Esophagus squamous epithelium (tissue), 5 donors: ENCODE data around the gene RSPO3. TPM values are rescaled to one million over a fixed set of nuclear protein-coding genes. Genes with fewer than 3 reads are reported as not detected.

ENCODE experiments used
- DNase-seq: peaks from one replicate; lab custom pipeline; 2025; lab: John Stamatoyannopoulos, UW
- H3K27ac ChIP-seq, 4 donors: fragments of 200-600 bp; sonication (generic); one replicate each; pipeline ENCODE4 v1.5.1; 2016 to 2019; ENCODE audit warnings: mild to moderate bottlenecking in 1 of 4
- H3K27me3 ChIP-seq, 4 donors: fragments of 200-600 bp; sonication (generic); 1 replicate in 3 of 4; 2 replicates in 1 of 4; pipeline versions ENCODE4 v1.5.1 to v1.6.0; 2017 to 2021; ENCODE audit warnings: antibody characterized with exemption in 1 of 4
- H3K36me3 ChIP-seq, 3 donors: fragments of 200-600 bp; sonication (generic); one replicate each; pipeline ENCODE4 v1.5.1; 2016 to 2019
- H3K4me1 ChIP-seq, 3 donors: fragments of 200-600 bp; sonication (generic); one replicate each; pipeline ENCODE4 v1.5.1; 2017 to 2019
- H3K4me3 ChIP-seq, 4 donors: fragments of 200-600 bp; sonication (generic); 1 replicate in 3 of 4; 2 replicates in 1 of 4; pipeline ENCODE4 v1.5.1; 2016 to 2019; ENCODE audit warnings: mild to moderate bottlenecking in 2 of 4, moderate library complexity in 1 of 4
- H3K9me3 ChIP-seq, 3 donors: fragments of 200-600 bp; sonication (generic); one replicate each; pipeline ENCODE4 v1.5.1; 2016 to 2019
- CTCF ChIP-seq, 6 experiments: fragments of 450-650 bp in 4 of 6; fragments of 200-600 bp in 2 of 6; sonication (generic) in 2 of 6; IDR thresholded peaks; one replicate each; pipeline ENCODE4 v1.5.1; 2016 to 2019; ENCODE audit warnings: antibody characterized with exemption in 6 of 6, mild to moderate bottlenecking in 4 of 6, moderate library complexity in 4 of 6
- POLR2A ChIP-seq, 4 donors: fragments of 450-650 bp; IDR thresholded peaks; one replicate each; pipeline ENCODE4 v1.6.1; 2017; ENCODE audit warnings: antibody characterized with exemption in 4 of 4, mild to moderate bottlenecking in 4 of 4, moderate library complexity in 3 of 4
- WGBS, 2 donors: methylation state at CpG; one replicate each; pipeline ENCODE4 v1.1.5; 2018; 5-methylcytosine and 5-hydroxymethylcytosine counted together
- intact Hi-C: fragments of 100-400 bp; cut with DNase I; formaldehyde crosslinking; loops from one replicate; pipeline ENCODE4 v1.15.0; 2022
- total RNA-seq, 4 donors: library from RNA; depleted of rRNA; stranded (reverse); fragments of >200 nt; gene quantifications; one replicate each; pipeline ENCODE4 v1.1.0, GENCODE V29; 2016
- donor health status: DM: yes; HTN: yes; CAD: no.

The RSPO3 gene
- total RNA-seq, 4 donors from 2014 or later, result 1.1 to 7.2 (median 4.3) TPM

- TF ChIP-seq POLR2A (IDR thresholded peaks at IDR 0.05), result no peak
- no peak for TF ChIP-seq CTCF (IDR thresholded peaks at IDR 0.05)
- DNase-seq, result no peak
- intact Hi-C loops, result no loop called here
- H3K27me3 ChIP-seq, result peaks cover 0 to 56% (median 13%) of the 10 kb centered on the region in 4 donors
- H3K27ac ChIP-seq, result peak overlapping the region in 1 of 4 donors; percentile 11
- H3K4me1 ChIP-seq, result peaks cover 8 to 30% (median 11%) of the 10 kb centered on the region in 3 donors
- H3K36me3 ChIP-seq, result no peaks in the 10 kb centered on the region
- no peaks in the 10 kb centered on the region for H3K9me3 ChIP-seq
- no peak overlapping the region for H3K4me3 ChIP-seq
- WGBS, 2 donors, result 29 to 44% methylated on average over 3 of the region's 3 CpGs
These were observed 2.7 kb upstream of the RSPO3 start for GRCh38 chr6:127115746-127116145.

- Histone ChIP-seq H3K4me1 (peaks cover 8 to 39% (median 11%) of the 10 kb centered on the region in 3 donors), H3K9me3 (no peaks in the 10 kb centered on the region), H3K36me3 (no peaks in the 10 kb centered on the region), H3K27ac (peak overlapping the region in 3 of 4 donors; percentile 72 to 92 (median 77)), H3K27me3 (peaks cover 0 to 78% (median 18%) of the 10 kb centered on the region in 4 donors), H3K4me3 (peak overlapping the region; percentile 31 to 75 (median 52))
- TF ChIP-seq CTCF (IDR thresholded peaks at IDR 0.05) (no peak), POLR2A (IDR thresholded peaks at IDR 0.05) (no peak)
- WGBS, 2 donors, result 1 to 4% methylated on average over 18 of the region's 19 CpGs
- DNase-seq, result no peak
- intact Hi-C loops, result no loop called here
These were observed 533 bp upstream of the RSPO3 start for GRCh38 chr6:127117979-127118297.

DNA sequence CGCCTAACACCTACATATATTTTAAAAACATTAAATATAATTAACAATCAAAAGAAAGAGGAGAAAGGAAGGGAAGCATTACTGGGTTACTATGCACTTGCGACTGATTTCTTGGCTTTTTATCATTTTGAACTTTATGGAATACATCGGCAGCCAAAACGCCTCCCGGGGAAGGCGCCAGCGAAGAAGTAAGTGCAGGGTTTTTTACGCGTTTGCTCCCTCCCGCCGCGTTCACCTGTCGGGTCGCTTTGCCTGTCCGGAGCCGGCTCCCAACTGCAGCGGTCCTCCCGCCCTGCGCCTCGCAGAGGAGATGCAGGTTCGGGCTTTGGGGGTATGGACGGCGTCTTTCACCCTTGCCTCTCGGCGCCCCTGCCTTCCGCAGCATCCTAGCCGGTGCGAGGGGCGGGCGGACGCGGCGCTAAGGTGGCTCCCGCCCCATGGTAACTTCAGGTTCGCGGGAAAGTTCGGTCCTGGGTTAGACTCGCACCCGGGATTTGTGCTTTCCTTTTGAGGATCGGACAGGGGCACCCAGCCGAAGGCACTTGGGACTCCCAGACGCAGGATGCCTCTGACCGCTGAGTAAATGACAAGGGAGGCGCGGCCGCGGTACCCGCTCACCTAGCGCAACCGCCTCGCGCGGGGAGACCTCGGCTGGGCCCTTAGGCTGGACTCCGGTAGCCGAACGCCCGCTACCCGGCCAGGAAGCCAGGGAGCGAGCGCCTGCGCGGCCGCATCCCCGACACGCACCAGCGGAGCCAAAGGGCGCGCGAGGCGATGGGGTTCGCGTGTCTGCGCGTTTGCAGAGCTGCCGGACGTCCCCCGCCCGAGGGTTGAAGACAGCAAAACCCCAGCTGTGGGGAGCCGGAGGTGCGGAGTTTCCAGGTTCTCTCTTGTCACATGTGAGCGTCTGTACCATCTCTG, 891 bp downstream of the RSPO3 start:
- peaks cover 8 to 39% (median 11%) of the 10 kb centered on the region in 3 donors for H3K4me1 ChIP-seq
- 0 to 1% methylated on average over 16 to 18 of the region's 82 CpGs for WGBS, 2 donors
- no peaks in the 10 kb centered on the region for H3K9me3 ChIP-seq
- H3K36me3 ChIP-seq, result no peaks in the 10 kb centered on the region
- peaks cover 0 to 90% (median 18%) of the 10 kb centered on the region in 4 donors for H3K27me3 ChIP-seq
- DNase-seq, result no peak
- intact Hi-C loops, result no loop called here
- peak overlapping the region; percentile 40 to 92 (median 57) for H3K27ac ChIP-seq
- peak overlapping the region; percentile 31 to 75 (median 52) for H3K4me3 ChIP-seq
- TF ChIP-seq POLR2A (IDR thresholded peaks at IDR 0.05), result no peak
- TF ChIP-seq CTCF (IDR thresholded peaks at IDR 0.05), result no peak

GRCh38 chr6:127120023-127120786, 1.7 kb downstream of the RSPO3 start:
- no peak for DNase-seq
- Histone ChIP-seq H3K36me3 (no peaks in the 10 kb centered on the region), H3K9me3 (no peaks in the 10 kb centered on the region), H3K4me1 (peaks cover 8 to 39% (median 11%) of the 10 kb centered on the region in 3 donors), H3K27ac (peak overlapping the region; percentile 40 to 92 (median 57)), H3K4me3 (peak overlapping the region; percentile 31 to 75 (median 52)), H3K27me3 (peaks cover 0 to 95% (median 18%) of the 10 kb centered on the region in 4 donors)
- 2 to 4% methylated on average over 5 to 9 of the region's 37 CpGs for WGBS, 2 donors
- intact Hi-C loops, result no loop called here
- TF ChIP-seq POLR2A (IDR thresholded peaks at IDR 0.05), result no peak
- TF ChIP-seq CTCF (IDR thresholded peaks at IDR 0.05), result no peak
